ENCODE results near the gene ROR2. TPM values are rescaled to one million over a fixed set of nuclear protein-coding genes. Genes with fewer than 3 reads are reported as not detected.

ROR2 gene
- total RNA-seq, 1 experiment from 2014 or later, result 2.7 TPM

GRCh38 chr9:91894536-91894935 lies 55.5 kb downstream of the ROR2 start:
- H3K18ac ChIP-seq (ENCODE audit: insufficient read length, low read depth, low read length), result no peak overlapping the region
- H3K56ac ChIP-seq (ENCODE audit: insufficient read length, low read depth, low read length), result no peak overlapping the region
- no peak overlapping the region for H3K9ac ChIP-seq (ENCODE audit: extremely low read depth, insufficient read length, low read length)
- H2BK20ac ChIP-seq (ENCODE audit: low read depth, low read length, poor library complexity, severe bottlenecking), result no peak overlapping the region
- H2AFZ ChIP-seq (ENCODE audit: low read length), result no peak overlapping the region
- H2BK5ac ChIP-seq (ENCODE audit: insufficient read length, low read length), result no peak overlapping the region
- H3T11ph ChIP-seq (ENCODE audit: low read length), result no peak overlapping the region
- Mint-ChIP-seq H3K36me3 (ENCODE audit: insufficient read depth in 1 of 3, low read depth in 3 of 3) (no peaks in the 10 kb centered on the region; a peak in 1 of 7 replicates), H3K4me3 (no peak overlapping the region), H3K4me1 (peaks cover 22 to 23% of the 10 kb centered on the region in 2 experiments), H3K27me3 (ENCODE audit: low read depth) (peaks cover 80% of the 10 kb centered on the region), H3K27ac (no peak overlapping the region), H3K9me3 (no peaks in the 10 kb centered on the region; a peak in 1 of 5 replicates)
- peaks cover 8% of the 10 kb centered on the region for H3K4me1 ChIP-seq (ENCODE audit: insufficient read depth, low read length)
- no peaks in the 10 kb centered on the region for H3K9me3 ChIP-seq (ENCODE audit: control insufficient read depth, low read depth, low read length)
- H2BK12ac ChIP-seq (ENCODE audit: insufficient read length, low read depth, low read length), result no peak overlapping the region
- no peak overlapping the region for H3K4me2 ChIP-seq (ENCODE audit: insufficient read depth, insufficient read length, low read length)
- no peak for DNase-seq
- TF ChIP-seq, protein P1, sequence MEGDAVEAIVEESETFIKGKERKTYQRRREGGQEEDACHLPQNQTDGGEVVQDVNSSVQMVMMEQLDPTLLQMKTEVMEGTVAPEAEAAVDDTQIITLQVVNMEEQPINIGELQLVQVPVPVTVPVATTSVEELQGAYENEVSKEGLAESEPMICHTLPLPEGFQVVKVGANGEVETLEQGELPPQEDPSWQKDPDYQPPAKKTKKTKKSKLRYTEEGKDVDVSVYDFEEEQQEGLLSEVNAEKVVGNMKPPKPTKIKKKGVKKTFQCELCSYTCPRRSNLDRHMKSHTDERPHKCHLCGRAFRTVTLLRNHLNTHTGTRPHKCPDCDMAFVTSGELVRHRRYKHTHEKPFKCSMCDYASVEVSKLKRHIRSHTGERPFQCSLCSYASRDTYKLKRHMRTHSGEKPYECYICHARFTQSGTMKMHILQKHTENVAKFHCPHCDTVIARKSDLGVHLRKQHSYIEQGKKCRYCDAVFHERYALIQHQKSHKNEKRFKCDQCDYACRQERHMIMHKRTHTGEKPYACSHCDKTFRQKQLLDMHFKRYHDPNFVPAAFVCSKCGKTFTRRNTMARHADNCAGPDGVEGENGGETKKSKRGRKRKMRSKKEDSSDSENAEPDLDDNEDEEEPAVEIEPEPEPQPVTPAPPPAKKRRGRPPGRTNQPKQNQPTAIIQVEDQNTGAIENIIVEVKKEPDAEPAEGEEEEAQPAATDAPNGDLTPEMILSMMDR (conservative IDR thresholded peaks at IDR 0.05), result no peak
- H4K20me1 ChIP-seq (ENCODE audit: control insufficient read depth, insufficient read depth, insufficient read length), result no peaks in the 10 kb centered on the region
- WGBS (ENCODE audit: extremely low coverage, insufficient read length, low lambda C conversion rate), result no CpG with 5 or more reads among the region's 1 CpG
- no peak overlapping the region for H4K5ac ChIP-seq (ENCODE audit: insufficient read length, low read depth, low read length)
- H3K4ac ChIP-seq (ENCODE audit: low read depth, low read length), result no peak overlapping the region
- H3K79me2 ChIP-seq (ENCODE audit: insufficient read depth, low read length), result no peaks in the 10 kb centered on the region; the same call in 1 of the 2 replicates
- H3K14ac ChIP-seq (ENCODE audit: insufficient read depth, low read length), result no peak overlapping the region
- no peak overlapping the region for H3K23ac ChIP-seq (ENCODE audit: insufficient read length, low read depth, low read length)
- no peak overlapping the region for H3K27ac ChIP-seq (ENCODE audit: insufficient read length, low read depth, low read length)
- H4K91ac ChIP-seq (ENCODE audit: insufficient read length, low read depth, low read length), result no peak overlapping the region
- H2BK15ac ChIP-seq (ENCODE audit: low read depth, low read length), result no peak overlapping the region
- H3K27me3 ChIP-seq (ENCODE audit: insufficient read depth, low read length), result peaks cover under 1% of the 10 kb centered on the region; the same call in 1 of the 2 replicates
- no peak overlapping the region for H2BK120ac ChIP-seq (ENCODE audit: low read depth, low read length, poor library complexity, severe bottlenecking)
- no peaks in the 10 kb centered on the region for H3K79me1 ChIP-seq (ENCODE audit: insufficient read depth, low read depth, low read length, poor library complexity, severe bottlenecking)
- H3K23me2 ChIP-seq (ENCODE audit: insufficient read length, low read depth, low read length, poor library complexity, severe bottlenecking), result no peaks in the 10 kb centered on the region
- H4K8ac ChIP-seq (replicated peaks; ENCODE audit: insufficient read length, low read depth, low read length), result no peak overlapping the region
- no peak overlapping the region for H2AK5ac ChIP-seq (ENCODE audit: insufficient read length, low read length)
